Measurements from ENCODE around the gene MUC15. TPM values are rescaled to one million over a fixed set of nuclear protein-coding genes. Genes with fewer than 3 reads are reported as not detected.

Gene MUC15
- total and polyA plus RNA-seq, 10 of the 15 experiments (the other 5 are each of a cell fraction or from before 2014, with no cell fraction given) = 0.03 to 0.86 (median 0.09) TPM; not detected in 6

GRCh38 chr11:26621132-26621531 lies 49.1 kb upstream of the MUC15 start (continued):
- TF ChIP-seq CTCF (IDR thresholded peaks at IDR 0.05 in 2 of 3, conservative IDR thresholded peaks at IDR 0.05 in 1 of 3; ENCODE audit: control insufficient read depth in 2 of 3, extremely low read depth in 1 of 3, insufficient read depth in 1 of 3, low read depth in 3 of 3, low read length in 3 of 3) = no peak
- no peak for TF ChIP-seq PRDM15 (CRISPR knock-in tag; IDR thresholded peaks at IDR 0.05)
- TF ChIP-seq EZH2 (IDR thresholded peaks at IDR 0.05; ENCODE audit: borderline replicate concordance, control insufficient read depth, low read depth, low read length) = no peak

- in situ Hi-C loops (cut with MboI) (no loop called here), intact Hi-C loops (cut with micrococcal nuclease; ENCODE audit: unreplicated experiment) (loop anchor here (10.0 kb wide), 1 partner anchor 614 kb away; no protein-coding TSS in a partner anchor)
- Histone ChIP-seq H4K20me1 (ENCODE audit: control insufficient read depth, insufficient read depth) (no peaks in the 10 kb centered on the region), H2AFZ (ENCODE audit: control insufficient read depth, low read depth, low read length) (no peak overlapping the region), H3K27me3 (replicated peaks in 1 of 2; ENCODE audit: control insufficient read depth in 2 of 2, insufficient read depth in 2 of 2, low read length in 1 of 2) (no peaks in the 10 kb centered on the region), H3K27ac (ENCODE audit: control insufficient read depth, insufficient read depth) (no peak overlapping the region), H3K4me1 (ENCODE audit: control insufficient read depth, insufficient read depth, low read length) (no peaks in the 10 kb centered on the region), H3K9ac (ENCODE audit: control insufficient read depth, insufficient read depth, low read length) (no peak overlapping the region), H3K36me3 (ENCODE audit: control insufficient read depth in 2 of 2, insufficient read depth in 2 of 2, low read length in 1 of 2) (no peaks in the 10 kb centered on the region), H3K79me2 (ENCODE audit: control insufficient read depth, insufficient read depth, low read length) (no peaks in the 10 kb centered on the region), H3K4me2 (ENCODE audit: control insufficient read depth, insufficient read depth) (no peak overlapping the region), H3K9me3 (replicated peaks; ENCODE audit: control insufficient read depth, insufficient read depth, low read length) (no peaks in the 10 kb centered on the region), H3K4me3 (no peak overlapping the region)
- DNase-seq (ENCODE audit: low read depth, low spot score) (no peak), FAIRE-seq (no peak), ATAC-seq (peak; percentile 18)
- ChIA-PET CTCF (interaction anchor here (0.8 to 1.5 kb wide), 4 partner anchors 11 to 15 kb away, joined by 3 to 6 read pairs (median 4); no protein-coding TSS in a partner anchor), POLR2A (interaction anchor here (1.5 kb wide), 1 partner anchor 11 kb away, joined by 7 read pairs; no protein-coding TSS in a partner anchor), SMC1A (ENCODE audit: uncharacterized antibody, unreplicated experiment) (interaction anchor here (0.8 to 3.7 kb wide), 8 partner anchors 9 to 149 kb away, joined by 3 to 12 read pairs (median 4); no protein-coding TSS in a partner anchor), RAD21 (ENCODE audit: unreplicated experiment) (interaction anchor here (0.8 to 3.0 kb wide), 7 partner anchors 11 to 64 kb away, joined by 3 to 7 read pairs (median 4); no protein-coding TSS in a partner anchor)
- no TSS peak for BruUV-seq (replicated peaks)
- WGBS (ENCODE audit: insufficient coverage, insufficient replicate concordance, low lambda C conversion rate, missing lambda C conversion rate) = 94% methylated on average over 1 of the region's 1 CpG
- TF ChIP-seq RB1 (IDR thresholded peaks at IDR 0.05; ENCODE audit: borderline replicate concordance) (no peak), SKIL (IDR thresholded peaks at IDR 0.05; ENCODE audit: low read depth, poor library complexity, severe bottlenecking) (no peak), ZNF384 (IDR thresholded peaks at IDR 0.05; ENCODE audit: borderline replicate concordance, low read depth, low read length) (no peak), ZBTB4 (CRISPR knock-in tag; IDR thresholded peaks at IDR 0.05) (no peak)
Observed at GRCh38 chr11:26620282-26621045, 48.4 kb upstream of the MUC15 start.
